Measurements from ENCODE around the gene LRRC75A. TPM values are rescaled to one million over a fixed set of nuclear protein-coding genes. Genes with fewer than 3 reads are reported as not detected.

The LRRC75A gene
- total RNA-seq, 1 experiment from 2014 or later, result 10.1 TPM

GRCh38 chr17:16467886-16468285, 24.1 kb downstream of the LRRC75A start:
- H3K27me3 ChIP-seq (ENCODE audit: insufficient read depth, low read length), result no peaks in the 10 kb centered on the region
- no peak overlapping the region for H3T11ph ChIP-seq (ENCODE audit: low read length)
- H3K4me1 ChIP-seq (ENCODE audit: insufficient read depth, low read length), result no peaks in the 10 kb centered on the region
- H3K4ac ChIP-seq (ENCODE audit: low read depth, low read length), result no peak overlapping the region
- no peaks in the 10 kb centered on the region for H3K23me2 ChIP-seq (ENCODE audit: insufficient read length, low read depth, low read length, poor library complexity, severe bottlenecking)
- H3K9me3 Mint-ChIP-seq, result no peaks in the 10 kb centered on the region
- no peak for TF ChIP-seq CTCF (conservative IDR thresholded peaks at IDR 0.05)
- no peak overlapping the region for H3K56ac ChIP-seq (ENCODE audit: insufficient read length, low read depth, low read length)
- H3K36me3 Mint-ChIP-seq (ENCODE audit: insufficient read depth in 1 of 3, low read depth in 3 of 3), result peaks cover 0 to 3% (median 0%) of the 10 kb centered on the region in 3 experiments; a peak in 1 of 7 replicates
- no peak overlapping the region for H3K27ac ChIP-seq (ENCODE audit: insufficient read length, low read depth, low read length)
- no peak overlapping the region for H2BK20ac ChIP-seq (ENCODE audit: low read depth, low read length, poor library complexity, severe bottlenecking)
- H3K9ac ChIP-seq (ENCODE audit: extremely low read depth, insufficient read length, low read length), result no peak overlapping the region
- peaks cover 29 to 50% of the 10 kb centered on the region in 2 experiments for H3K4me1 Mint-ChIP-seq
- H2BK5ac ChIP-seq (ENCODE audit: insufficient read length, low read length), result no peak overlapping the region
- H3K23ac ChIP-seq (ENCODE audit: insufficient read length, low read depth, low read length), result no peak overlapping the region
- H3K9me3 ChIP-seq (ENCODE audit: control insufficient read depth, low read depth, low read length), result no peaks in the 10 kb centered on the region
- no peak for DNase-seq
- no CpG with 5 or more reads among the region's 3 CpGs for WGBS (ENCODE audit: extremely low coverage, insufficient read length, low lambda C conversion rate)
- H4K91ac ChIP-seq (ENCODE audit: insufficient read length, low read depth, low read length), result no peak overlapping the region
- H2AK5ac ChIP-seq (ENCODE audit: insufficient read length, low read length), result no peak overlapping the region
- no peak overlapping the region for H3K14ac ChIP-seq (ENCODE audit: insufficient read depth, low read length)
- no peaks in the 10 kb centered on the region for H3K79me2 ChIP-seq (ENCODE audit: insufficient read depth, low read length)
- peak overlapping the region in 2 of 3 experiments; percentile 24 to 50; a peak in 3 of 7 replicates for H3K27ac Mint-ChIP-seq
- H3K4me2 ChIP-seq (ENCODE audit: insufficient read depth, insufficient read length, low read length), result no peak overlapping the region
- H4K5ac ChIP-seq (ENCODE audit: insufficient read length, low read depth, low read length), result no peak overlapping the region
- no peaks in the 10 kb centered on the region for H3K79me1 ChIP-seq (ENCODE audit: insufficient read depth, low read depth, low read length, poor library complexity, severe bottlenecking)
- H3K18ac ChIP-seq (ENCODE audit: insufficient read length, low read depth, low read length), result no peak overlapping the region
- no peak overlapping the region for H2BK12ac ChIP-seq (ENCODE audit: insufficient read length, low read depth, low read length)
- no peaks in the 10 kb centered on the region for H3K27me3 Mint-ChIP-seq (ENCODE audit: low read depth)
- no peak overlapping the region for H2AFZ ChIP-seq (ENCODE audit: low read length)
- H4K8ac ChIP-seq (replicated peaks; ENCODE audit: insufficient read length, low read depth, low read length), result no peak overlapping the region
- no peak overlapping the region for H3K4me3 Mint-ChIP-seq
- no peaks in the 10 kb centered on the region for H4K20me1 ChIP-seq (ENCODE audit: control insufficient read depth, insufficient read depth, insufficient read length)
- no peak overlapping the region for H2BK15ac ChIP-seq (ENCODE audit: low read depth, low read length)
- no peak overlapping the region for H2BK120ac ChIP-seq (ENCODE audit: low read depth, low read length, poor library complexity, severe bottlenecking)
